HG02571 (cell line): ENCODE results near the gene CASZ1.

ENCODE experiments used
- ATAC-seq: cut with Tn5 transposase; IDR thresholded peaks from one replicate; pipeline ENCODE4 v1.9.1; 2021; ENCODE audit warnings: mild to moderate bottlenecking, moderate library complexity; ENCODE audit not compliant: unreplicated experiment

CASZ1 gene

GRCh38 chr1:10591010-10591409, 205.4 kb downstream of the CASZ1 start:
- ATAC-seq, result no peak

DNA sequence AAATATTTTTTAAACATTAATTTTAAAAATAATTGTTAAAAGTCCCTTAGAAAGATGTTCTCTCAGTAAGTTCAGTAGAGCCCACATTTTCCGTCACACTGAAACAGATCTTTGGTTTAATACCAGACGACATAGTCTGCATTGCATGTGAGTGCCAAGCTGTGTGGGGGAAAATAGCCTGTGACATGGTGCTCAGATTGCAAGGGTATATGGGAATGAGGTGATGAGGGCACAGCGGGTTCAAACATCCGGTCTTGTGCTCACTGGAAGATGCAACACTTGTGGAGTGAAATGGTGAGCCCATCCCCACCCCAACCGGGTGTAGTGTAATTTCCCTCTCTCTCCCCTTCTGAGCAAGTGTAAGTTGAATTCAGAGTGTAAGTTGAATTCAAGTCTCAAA, 207.4 kb downstream of the CASZ1 start:
- ATAC-seq, result no peak

DNA sequence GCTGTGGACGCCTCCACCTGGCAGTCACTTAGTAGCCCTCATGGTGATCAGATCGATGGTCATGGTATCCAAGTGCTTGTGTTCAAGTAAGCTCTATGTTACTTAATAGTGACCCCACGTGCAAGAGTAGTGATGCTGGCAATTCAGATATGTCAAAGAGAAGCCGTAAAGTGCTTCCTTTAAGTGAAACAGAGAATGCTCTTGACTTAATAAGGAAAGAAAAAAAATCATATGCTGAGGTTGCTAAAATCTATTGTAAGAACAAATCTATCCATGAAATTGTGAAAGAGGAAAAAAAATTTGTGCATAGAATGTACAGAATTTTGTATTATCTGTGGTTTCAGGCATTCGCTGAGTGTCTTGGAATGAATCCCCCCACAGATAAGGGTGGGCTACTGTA, 207.8 kb downstream of the CASZ1 start:
- no peak for ATAC-seq
